Lower lobe of right lung (tissue), 2 donors: Measurements from ENCODE around the gene SIGLEC14. TPM values are rescaled to one million over a fixed set of nuclear protein-coding genes. Genes with fewer than 3 reads are reported as not detected.

Source experiments
- ATAC-seq, 2 donors: fragments of 200-7000 bp; cut with Tn5 transposase; one replicate each; pipeline ENCODE4 v1.9.1; 2020 to 2022; ENCODE audit warnings: mild to moderate bottlenecking in 2 of 2, moderate library complexity in 2 of 2
- DNase-seq: peaks from one replicate; pipeline ENCODE4 v3.0.0-alpha.2; 2020
- H3K27ac ChIP-seq: fragments of 200-600 bp; one replicate; pipeline ENCODE4 v1.8.0; 2022
- H3K27me3 ChIP-seq: fragments of 200-600 bp; one replicate; pipeline ENCODE4 v1.8.0; 2022; ENCODE audit warnings: low read depth
- H3K36me3 ChIP-seq: fragments of 200-600 bp; one replicate; pipeline ENCODE4 v1.8.0; 2022; ENCODE audit warnings: mild to moderate bottlenecking
- H3K4me1 ChIP-seq: fragments of 200-600 bp; one replicate; pipeline ENCODE4 v1.8.0; 2022
- H3K4me3 ChIP-seq: fragments of 200-600 bp; one replicate; pipeline ENCODE4 v1.8.0; 2022; ENCODE audit warnings: mild to moderate bottlenecking
- H3K9me3 ChIP-seq: fragments of 200-600 bp; one replicate; pipeline ENCODE4 v1.8.0; 2022
- CTCF ChIP-seq: fragments of 200-600 bp; IDR thresholded peaks from one replicate; pipeline ENCODE4 v1.8.0; 2022; ENCODE audit warnings: antibody characterized with exemption, mild to moderate bottlenecking
- intact Hi-C: fragments of 100-400 bp; cut with DNase I; formaldehyde crosslinking; loops from one replicate; pipeline ENCODE4 v1.11.0; 2022
- total RNA-seq: library from RNA; stranded (reverse); fragmentation: NEBNext Ultra II Directional; extraction: Animal tissue kit (Norgen Biotek cat#: 25700); gene quantifications from one replicate; pipeline ENCODE4 v1.2.1, GENCODE V29; 2021
- donor health status: DM: no; HTN: yes; CAD: no; lungs with severe emphysema.

Gene SIGLEC14
- total RNA-seq, 1 donor from 2014 or later = 20.3 TPM

- Histone ChIP-seq H3K4me1 (peaks cover 7% of the 10 kb centered on the region), H3K4me3 (no peak overlapping the region), H3K36me3 (no peaks in the 10 kb centered on the region), H3K27ac (no peak overlapping the region), H3K27me3 (peaks cover 7% of the 10 kb centered on the region), H3K9me3 (no peaks in the 10 kb centered on the region)
- TF ChIP-seq CTCF = no peak
- intact Hi-C loops = no loop called here
- DNase-seq = no peak
- no peak for ATAC-seq
Measured at GRCh38 chr19:51599084-51599483, 47.5 kb downstream of the SIGLEC14 start.

- H3K4me1 ChIP-seq = peaks cover 12% of the 10 kb centered on the region
- ATAC-seq = no peak
- DNase-seq = no peak
- intact Hi-C loops = no loop called here
- H3K4me3 ChIP-seq = no peak overlapping the region
- H3K27me3 ChIP-seq = peaks cover 7% of the 10 kb centered on the region
- no peak for TF ChIP-seq CTCF
- no peaks in the 10 kb centered on the region for H3K36me3 ChIP-seq
- no peak overlapping the region for H3K27ac ChIP-seq
- H3K9me3 ChIP-seq = no peaks in the 10 kb centered on the region
Measured at GRCh38 chr19:51598159-51598915, 48.3 kb downstream of the SIGLEC14 start.

- no peak for ATAC-seq
- H3K27me3 ChIP-seq = peaks cover under 1% of the 10 kb centered on the region
- H3K4me3 ChIP-seq = peak overlapping the region; percentile 79
Measured at GRCh38 chr19:51595190-51596175, 51.1 kb downstream of the SIGLEC14 start.

GRCh38 chr19:51594774-51595109 is 51.9 kb downstream of the SIGLEC14 start:
- peak; percentile 45 to 47 for ATAC-seq
- H3K9me3 ChIP-seq = no peaks in the 10 kb centered on the region
- intact Hi-C loops = no loop called here
- no peaks in the 10 kb centered on the region for H3K36me3 ChIP-seq
- H3K4me1 ChIP-seq = peaks cover 16% of the 10 kb centered on the region
- no peaks in the 10 kb centered on the region for H3K27me3 ChIP-seq
- peak overlapping the region; percentile 79 for H3K4me3 ChIP-seq
- DNase-seq = no peak
- no peak overlapping the region for H3K27ac ChIP-seq
- no peak for TF ChIP-seq CTCF

More at GRCh38 chr19:51595190-51596175, 51.1 kb downstream of the SIGLEC14 start:
- DNase-seq = no peak
- Histone ChIP-seq H3K27ac (no peak overlapping the region), H3K9me3 (no peaks in the 10 kb centered on the region), H3K36me3 (no peaks in the 10 kb centered on the region), H3K4me1 (peaks cover 16% of the 10 kb centered on the region)
- intact Hi-C loops = no loop called here
- TF ChIP-seq CTCF = no peak

GRCh38 chr19:51593969-51594773 is 52.5 kb downstream of the SIGLEC14 start:
- DNase-seq (peak; percentile 100), ATAC-seq (peak; percentile 99)
- intact Hi-C loops = no loop called here
- Histone ChIP-seq H3K9me3 (no peaks in the 10 kb centered on the region), H3K36me3 (no peaks in the 10 kb centered on the region), H3K4me3 (peak overlapping the region; percentile 79), H3K27ac (peak overlapping the region; percentile 42), H3K4me1 (peaks cover 16% of the 10 kb centered on the region), H3K27me3 (no peaks in the 10 kb centered on the region)
- TF ChIP-seq CTCF = no peak
